ENCODE data around the gene LY6G6D. TPM values are rescaled to one million over a fixed set of nuclear protein-coding genes. Genes with fewer than 3 reads are reported as not detected.

The LY6G6D gene
- total and polyA plus RNA-seq, 2 of the 13 experiments (the other 11 are each of a cell fraction or from before 2014, with no cell fraction given): not detected

DNA sequence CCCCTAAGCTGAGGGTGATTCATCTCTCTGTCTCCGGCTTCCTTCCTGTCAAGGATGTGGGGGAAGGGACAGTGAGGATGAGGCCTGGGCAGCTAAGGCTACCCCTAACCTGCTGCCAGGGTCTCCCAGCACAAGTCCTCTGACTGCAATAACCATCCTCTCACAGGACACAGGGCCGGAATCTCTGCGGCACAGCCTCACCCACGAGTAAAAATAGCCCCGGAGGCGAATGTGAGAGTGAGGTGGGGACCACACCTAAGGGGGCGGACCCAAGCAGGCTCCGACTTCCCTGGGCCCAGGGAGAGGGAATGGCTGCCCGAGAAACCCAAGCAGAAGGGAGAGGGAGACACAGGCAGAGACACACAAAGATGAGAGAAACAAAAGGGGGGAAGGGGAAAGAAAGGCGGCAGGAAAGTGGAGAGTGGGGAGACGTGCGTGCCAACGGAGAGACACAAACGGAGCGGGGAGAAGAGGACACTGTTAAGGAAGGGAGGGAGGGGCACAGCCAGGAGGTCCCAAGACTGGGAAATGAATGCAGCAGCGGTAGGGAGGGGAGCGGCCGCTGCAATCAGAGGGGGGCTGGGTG lies 19.8 kb downstream of the LY6G6D start (continued):
- TF ChIP-seq NFAT5 (CRISPR knock-in tag; IDR thresholded peaks at IDR 0.05) (0 out of 2 replicates have a peak, but pooled peaks have one; percentile 27), PCBP1 (IDR thresholded peaks at IDR 0.05; ENCODE audit: borderline replicate concordance, low read depth, low read length) (0 out of 2 replicates have a peak, but pooled peaks have one; percentile 23), SP5 (CRISPR knock-in tag; IDR thresholded peaks at IDR 0.05; ENCODE audit: borderline replicate concordance, low read depth) (peak; percentile 26; the same call in 1 of the 2 replicates), RXRA (CRISPR knock-in tag; IDR thresholded peaks at IDR 0.05) (peak; percentile 21; the same call in 1 of the 2 replicates), TARDBP (CRISPR knock-in tag; IDR thresholded peaks at IDR 0.05) (peak; percentile 9; the same call in 1 of the 2 replicates), ZKSCAN5 (CRISPR knock-in tag; IDR thresholded peaks at IDR 0.05) (no peak), HNF1B (CRISPR knock-in tag; IDR thresholded peaks at IDR 0.05) (peak; percentile 54; the same call in 1 of the 2 replicates), ZFY (CRISPR knock-in tag; IDR thresholded peaks at IDR 0.05) (peak; percentile 60), ZKSCAN1 (IDR thresholded peaks at IDR 0.05; ENCODE audit: low read length) (no peak)
- TF ChIP-seq, protein P1, sequence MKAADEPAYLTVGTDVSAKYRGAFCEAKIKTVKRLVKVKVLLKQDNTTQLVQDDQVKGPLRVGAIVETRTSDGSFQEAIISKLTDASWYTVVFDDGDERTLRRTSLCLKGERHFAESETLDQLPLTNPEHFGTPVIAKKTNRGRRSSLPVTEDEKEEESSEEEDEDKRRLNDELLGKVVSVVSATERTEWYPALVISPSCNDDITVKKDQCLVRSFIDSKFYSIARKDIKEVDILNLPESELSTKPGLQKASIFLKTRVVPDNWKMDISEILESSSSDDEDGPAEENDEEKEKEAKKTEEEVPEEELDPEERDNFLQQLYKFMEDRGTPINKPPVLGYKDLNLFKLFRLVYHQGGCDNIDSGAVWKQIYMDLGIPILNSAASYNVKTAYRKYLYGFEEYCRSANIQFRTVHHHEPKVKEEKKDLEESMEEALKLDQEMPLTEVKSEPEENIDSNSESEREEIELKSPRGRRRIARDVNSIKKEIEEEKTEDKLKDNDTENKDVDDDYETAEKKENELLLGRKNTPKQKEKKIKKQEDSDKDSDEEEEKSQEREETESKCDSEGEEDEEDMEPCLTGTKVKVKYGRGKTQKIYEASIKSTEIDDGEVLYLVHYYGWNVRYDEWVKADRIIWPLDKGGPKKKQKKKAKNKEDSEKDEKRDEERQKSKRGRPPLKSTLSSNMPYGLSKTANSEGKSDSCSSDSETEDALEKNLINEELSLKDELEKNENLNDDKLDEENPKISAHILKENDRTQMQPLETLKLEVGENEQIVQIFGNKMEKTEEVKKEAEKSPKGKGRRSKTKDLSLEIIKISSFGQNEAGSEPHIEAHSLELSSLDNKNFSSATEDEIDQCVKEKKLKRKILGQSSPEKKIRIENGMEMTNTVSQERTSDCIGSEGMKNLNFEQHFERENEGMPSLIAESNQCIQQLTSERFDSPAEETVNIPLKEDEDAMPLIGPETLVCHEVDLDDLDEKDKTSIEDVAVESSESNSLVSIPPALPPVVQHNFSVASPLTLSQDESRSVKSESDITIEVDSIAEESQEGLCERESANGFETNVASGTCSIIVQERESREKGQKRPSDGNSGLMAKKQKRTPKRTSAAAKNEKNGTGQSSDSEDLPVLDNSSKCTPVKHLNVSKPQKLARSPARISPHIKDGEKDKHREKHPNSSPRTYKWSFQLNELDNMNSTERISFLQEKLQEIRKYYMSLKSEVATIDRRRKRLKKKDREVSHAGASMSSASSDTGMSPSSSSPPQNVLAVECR (CRISPR knock-in tag; IDR thresholded peaks at IDR 0.05; ENCODE audit: borderline replicate concordance): peak; percentile 49; the same call in 1 of the 2 replicates
- TF ChIP-seq, protein P2, sequence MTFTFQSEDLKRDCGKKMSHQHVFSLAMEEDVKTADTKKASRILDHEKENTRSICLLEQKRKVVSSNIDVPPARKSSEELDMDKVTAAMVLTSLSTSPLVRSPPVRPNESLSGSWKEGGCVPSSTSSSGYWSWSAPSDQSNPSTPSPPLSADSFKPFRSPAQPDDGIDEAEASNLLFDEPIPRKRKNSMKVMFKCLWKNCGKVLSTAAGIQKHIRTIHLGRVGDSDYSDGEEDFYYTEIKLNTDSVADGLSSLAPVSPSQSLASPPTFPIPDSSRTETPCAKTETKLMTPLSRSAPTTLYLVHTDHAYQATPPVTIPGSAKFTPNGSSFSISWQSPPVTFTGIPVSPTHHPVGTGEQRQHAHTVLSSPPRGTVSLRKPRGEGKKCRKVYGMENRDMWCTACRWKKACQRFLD (CRISPR knock-in tag; IDR thresholded peaks at IDR 0.05; ENCODE audit: borderline replicate concordance): no peak
- TF ChIP-seq, protein P3, sequence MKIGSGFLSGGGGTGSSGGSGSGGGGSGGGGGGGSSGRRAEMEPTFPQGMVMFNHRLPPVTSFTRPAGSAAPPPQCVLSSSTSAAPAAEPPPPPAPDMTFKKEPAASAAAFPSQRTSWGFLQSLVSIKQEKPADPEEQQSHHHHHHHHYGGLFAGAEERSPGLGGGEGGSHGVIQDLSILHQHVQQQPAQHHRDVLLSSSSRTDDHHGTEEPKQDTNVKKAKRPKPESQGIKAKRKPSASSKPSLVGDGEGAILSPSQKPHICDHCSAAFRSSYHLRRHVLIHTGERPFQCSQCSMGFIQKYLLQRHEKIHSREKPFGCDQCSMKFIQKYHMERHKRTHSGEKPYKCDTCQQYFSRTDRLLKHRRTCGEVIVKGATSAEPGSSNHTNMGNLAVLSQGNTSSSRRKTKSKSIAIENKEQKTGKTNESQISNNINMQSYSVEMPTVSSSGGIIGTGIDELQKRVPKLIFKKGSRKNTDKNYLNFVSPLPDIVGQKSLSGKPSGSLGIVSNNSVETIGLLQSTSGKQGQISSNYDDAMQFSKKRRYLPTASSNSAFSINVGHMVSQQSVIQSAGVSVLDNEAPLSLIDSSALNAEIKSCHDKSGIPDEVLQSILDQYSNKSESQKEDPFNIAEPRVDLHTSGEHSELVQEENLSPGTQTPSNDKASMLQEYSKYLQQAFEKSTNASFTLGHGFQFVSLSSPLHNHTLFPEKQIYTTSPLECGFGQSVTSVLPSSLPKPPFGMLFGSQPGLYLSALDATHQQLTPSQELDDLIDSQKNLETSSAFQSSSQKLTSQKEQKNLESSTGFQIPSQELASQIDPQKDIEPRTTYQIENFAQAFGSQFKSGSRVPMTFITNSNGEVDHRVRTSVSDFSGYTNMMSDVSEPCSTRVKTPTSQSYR (CRISPR knock-in tag; IDR thresholded peaks at IDR 0.05; ENCODE audit: borderline replicate concordance): peak; percentile 95

All from HepG2 (cell line).